ENCODE measurements around the gene SPIRE1.

Gene SPIRE1

GRCh38 chr18:12397254-12397653 is 260.7 kb downstream of the SPIRE1 start:
- no peak for TF ChIP-seq CTCF (IDR thresholded peaks at IDR 0.05)
- DNase-seq, result peak in 1 of 2 donors; percentile 32
- H3K27ac ChIP-seq, result no peak overlapping the region
- H3K36me3 ChIP-seq, result no peaks in the 10 kb centered on the region
- no peak overlapping the region for H3K4me3 ChIP-seq
- no peaks in the 10 kb centered on the region for H3K9me3 ChIP-seq
- no peaks in the 10 kb centered on the region for H3K4me1 ChIP-seq
- intact Hi-C loops (cut with DNase I; ENCODE audit: low total_unique reads), result no loop called here
- H3K27me3 ChIP-seq, result no peaks in the 10 kb centered on the region

Measured in tibial artery (tissue), 4 donors.